HepG2 (cell line): Measurements from ENCODE around the gene USE1.

Source experiments
- CTCF ChIP-seq: sonication (generic); formaldehyde crosslinking; IDR thresholded peaks from 2 replicates; pipeline ENCODE4 v1.5.0; 2020; ENCODE audit warnings: mild to moderate bottlenecking, missing genetic modification reagents, moderate library complexity
- DBP ChIP-seq: sonication (generic); formaldehyde crosslinking; IDR thresholded peaks from 2 replicates; pipeline ENCODE4 v1.4.0; 2020; ENCODE audit warnings: missing genetic modification reagents; ENCODE audit errors: not compliant biosample characterization
- GABPA ChIP-seq, 2 experiments: IDR thresholded peaks; 2 replicates each; pipeline ENCODE4 v1.6.1; 2011 to 2016; ENCODE audit warnings: low read depth in 2 of 2, low read length in 1 of 2, missing biosample characterization in 1 of 2, missing genetic modification characterization in 1 of 2
- MYC ChIP-seq: sonication (generic); formaldehyde crosslinking; IDR thresholded peaks from 2 replicates; pipeline ENCODE4 v1.9.0; 2021; ENCODE audit warnings: missing genetic modification reagents, borderline replicate concordance
- ZFP36L1 ChIP-seq: sonication (generic); formaldehyde crosslinking; IDR thresholded peaks from 2 replicates; pipeline ENCODE4 v1.8.0; 2022; ENCODE audit warnings: mild to moderate bottlenecking, missing genetic modification reagents, moderate library complexity
- ZNF274 ChIP-seq: sonication (generic); formaldehyde crosslinking; IDR thresholded peaks from 2 replicates; pipeline ENCODE4 v1.5.1; 2020; ENCODE audit warnings: mild to moderate bottlenecking, missing genetic modification reagents
- ZNF546 ChIP-seq: sonication (generic); formaldehyde crosslinking; conservative IDR thresholded peaks from 2 replicates; pipeline ENCODE4 v1.8.1; 2023; ENCODE audit warnings: mild to moderate bottlenecking, missing genetic modification reagents
- ZZZ3 ChIP-seq: sonication (generic); formaldehyde crosslinking; IDR thresholded peaks from 2 replicates; pipeline ENCODE4 v1.4.0; 2020; ENCODE audit warnings: missing genetic modification reagents, mild to moderate bottlenecking, borderline replicate concordance
- TF ChIP-seq, protein P1 (sequence below): sonication (generic); formaldehyde crosslinking; IDR thresholded peaks from 2 replicates; pipeline ENCODE4 v1.8.1; 2023; ENCODE audit warnings: missing genetic modification reagents, inconsistent platforms, borderline replicate concordance

- no peak for TF ChIP-seq DBP (CRISPR knock-in tag)
- no peak for TF ChIP-seq GABPA (IDR thresholded peaks at IDR 0.05; ENCODE audit: low read depth, low read length)
- TF ChIP-seq GABPA (CRISPR knock-in tag; IDR thresholded peaks at IDR 0.05; ENCODE audit: low read depth): no peak
- TF ChIP-seq ZNF546 (CRISPR knock-in tag): no peak
- TF ChIP-seq MYC (CRISPR knock-in tag): no peak
- TF ChIP-seq ZFP36L1: no peak
- TF ChIP-seq CTCF: no peak
- TF ChIP-seq ZNF274 (CRISPR knock-in tag): no peak
- TF ChIP-seq, protein P1, sequence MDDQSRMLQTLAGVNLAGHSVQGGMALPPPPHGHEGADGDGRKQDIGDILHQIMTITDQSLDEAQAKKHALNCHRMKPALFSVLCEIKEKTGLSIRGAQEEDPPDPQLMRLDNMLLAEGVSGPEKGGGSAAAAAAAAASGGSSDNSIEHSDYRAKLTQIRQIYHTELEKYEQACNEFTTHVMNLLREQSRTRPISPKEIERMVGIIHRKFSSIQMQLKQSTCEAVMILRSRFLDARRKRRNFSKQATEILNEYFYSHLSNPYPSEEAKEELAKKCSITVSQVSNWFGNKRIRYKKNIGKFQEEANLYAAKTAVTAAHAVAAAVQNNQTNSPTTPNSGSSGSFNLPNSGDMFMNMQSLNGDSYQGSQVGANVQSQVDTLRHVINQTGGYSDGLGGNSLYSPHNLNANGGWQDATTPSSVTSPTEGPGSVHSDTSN (CRISPR knock-in tag): no peak
- no peak for TF ChIP-seq ZZZ3
Measured at GRCh38 chr19:17259118-17259780, 44.1 kb downstream of the USE1 start.
